Astrocyte (in vitro differentiated cells and primary cell): Measurements from ENCODE around the gene EMC1. TPM values are rescaled to one million over a fixed set of nuclear protein-coding genes. Genes with fewer than 3 reads are reported as not detected.

Experiments
- DNase-seq: peaks from one replicate; pipeline ENCODE4 v3.0.0-alpha.2; 2010; ENCODE audit warnings: low read depth
- FAIRE-seq: peaks from 2 replicates; lab custom pipeline; 2011; peaks lifted over from hg19 to GRCh38; lab: Jason Lieb, UNC
- H2AFZ ChIP-seq: 2 replicates; pipeline ENCODE4 v1.6.0; 2012; ENCODE audit warnings: low read depth, low read length, inconsistent platforms
- H3K27ac ChIP-seq: 2 replicates; pipeline ENCODE4 v1.5.1; 2011; ENCODE audit warnings: low read depth, low read length, inconsistent platforms
- H3K27me3 ChIP-seq: 2 replicates; pipeline ENCODE4 v1.6.0; 2011; ENCODE audit warnings: low read length, inconsistent platforms; ENCODE audit not compliant: insufficient read depth
- H3K36me3 ChIP-seq: 2 replicates; pipeline ENCODE4 v1.5.1; 2011; ENCODE audit warnings: low read length, inconsistent platforms; ENCODE audit not compliant: insufficient read depth
- H3K4me1 ChIP-seq: 2 replicates; pipeline ENCODE4 v1.5.1; 2011; ENCODE audit warnings: low read length, inconsistent platforms; ENCODE audit not compliant: insufficient read depth
- H3K4me2 ChIP-seq: 2 replicates; pipeline ENCODE4 v1.6.0; 2012; ENCODE audit warnings: low read length, inconsistent platforms
- H3K4me3 ChIP-seq: 2 replicates; pipeline ENCODE4 v1.5.1; 2011; ENCODE audit warnings: low read depth, mild to moderate bottlenecking, low read length, inconsistent platforms; ENCODE audit not compliant: insufficient read depth
- H3K79me2 ChIP-seq: 2 replicates; pipeline ENCODE4 v1.6.0; 2012; ENCODE audit warnings: mild to moderate bottlenecking, low read length, inconsistent platforms; ENCODE audit not compliant: insufficient read depth
- H3K9ac ChIP-seq: 2 replicates; pipeline ENCODE4 v1.6.0; 2012; ENCODE audit warnings: mild to moderate bottlenecking, low read length, inconsistent platforms
- H3K9me3 ChIP-seq: 2 replicates; pipeline ENCODE4 v1.5.1; 2012; ENCODE audit warnings: low read depth, mild to moderate bottlenecking, low read length, inconsistent platforms; ENCODE audit not compliant: insufficient read depth
- H4K20me1 ChIP-seq: 2 replicates; pipeline ENCODE4 v1.6.0; 2012; ENCODE audit warnings: low read length, inconsistent platforms; ENCODE audit not compliant: insufficient read depth
- H3K27ac Mint-ChIP-seq: one replicate; pipeline ENCODE4 v1.8.0; 2021; ENCODE audit warnings: mild to moderate bottlenecking, mixed read lengths; ENCODE audit not compliant: unreplicated experiment
- H3K27me3 Mint-ChIP-seq: one replicate; pipeline ENCODE4 v1.8.0; 2021; ENCODE audit warnings: low read depth, mixed read lengths; ENCODE audit not compliant: unreplicated experiment
- H3K36me3 Mint-ChIP-seq: one replicate; pipeline ENCODE4 v1.8.0; 2021; ENCODE audit warnings: low read depth, mixed read lengths; ENCODE audit not compliant: unreplicated experiment
- H3K4me1 Mint-ChIP-seq: one replicate; pipeline ENCODE4 v1.8.0; 2021; ENCODE audit warnings: low read depth, mixed read lengths; ENCODE audit not compliant: unreplicated experiment
- H3K4me3 Mint-ChIP-seq: one replicate; pipeline ENCODE4 v1.8.0; 2021; ENCODE audit warnings: mild to moderate bottlenecking, moderate library complexity, mixed read lengths; ENCODE audit not compliant: unreplicated experiment
- H3K9me3 Mint-ChIP-seq: one replicate; pipeline ENCODE4 v1.8.0; 2021; ENCODE audit warnings: mild to moderate bottlenecking, mixed read lengths; ENCODE audit not compliant: unreplicated experiment
- EZH2 ChIP-seq: IDR thresholded peaks from 2 replicates; pipeline ENCODE4 v1.6.1; 2012; ENCODE audit warnings: mild to moderate bottlenecking, low read length, inconsistent platforms; ENCODE audit not compliant: insufficient read depth
- total RNA-seq: library from RNA; stranded (reverse); gene quantifications from 2 replicates; pipeline ENCODE4 v1.2.1, GENCODE V29; 2021
- TF ChIP-seq, protein P1 (sequence below): IDR thresholded peaks from 2 replicates; pipeline ENCODE4 v1.5.1; 2011; ENCODE audit warnings: low read depth, mild to moderate bottlenecking, inconsistent platforms, low read length, moderate library complexity; ENCODE audit not compliant: insufficient read depth

EMC1 gene
- total RNA-seq, 1 donor from 2014 or later: 89.3 TPM

DNA sequence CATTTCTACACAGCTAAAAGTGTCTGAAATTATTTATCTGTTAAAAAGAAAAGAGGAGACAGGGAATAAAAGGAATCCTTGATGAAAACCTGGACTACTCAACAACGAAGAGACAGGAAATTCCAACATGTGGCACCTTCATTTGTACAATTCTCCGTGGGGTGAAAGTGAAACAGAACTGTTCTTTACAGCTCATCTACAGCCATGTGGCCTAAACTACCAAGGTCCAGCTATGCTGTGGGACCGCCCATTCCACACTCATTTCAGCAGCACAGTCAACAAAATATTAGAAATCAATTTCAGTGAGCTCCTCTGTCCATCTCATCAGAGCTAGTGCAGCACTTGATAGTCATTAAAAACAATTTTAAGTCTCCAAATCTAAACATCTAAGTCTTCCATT is 85.3 kb downstream of the EMC1 start:
- H3K36me3 ChIP-seq: peaks cover 89% of the 10 kb centered on the region
- DNase-seq (no peak), FAIRE-seq (no peak)
- peaks cover 19% of the 10 kb centered on the region for H3K4me1 ChIP-seq
- no peak overlapping the region for H3K4me3 ChIP-seq
- H3K4me2 ChIP-seq: no peak overlapping the region
- H3K27me3 Mint-ChIP-seq: no peaks in the 10 kb centered on the region
- H3K9me3 Mint-ChIP-seq: no peaks in the 10 kb centered on the region
- H3K4me3 Mint-ChIP-seq: no peak overlapping the region
- peak overlapping the region; percentile 72 for H3K27ac Mint-ChIP-seq
- no peaks in the 10 kb centered on the region for H3K9me3 ChIP-seq
- no peak overlapping the region for H3K9ac ChIP-seq
- TF ChIP-seq EZH2: no peak
- TF ChIP-seq, protein P1, sequence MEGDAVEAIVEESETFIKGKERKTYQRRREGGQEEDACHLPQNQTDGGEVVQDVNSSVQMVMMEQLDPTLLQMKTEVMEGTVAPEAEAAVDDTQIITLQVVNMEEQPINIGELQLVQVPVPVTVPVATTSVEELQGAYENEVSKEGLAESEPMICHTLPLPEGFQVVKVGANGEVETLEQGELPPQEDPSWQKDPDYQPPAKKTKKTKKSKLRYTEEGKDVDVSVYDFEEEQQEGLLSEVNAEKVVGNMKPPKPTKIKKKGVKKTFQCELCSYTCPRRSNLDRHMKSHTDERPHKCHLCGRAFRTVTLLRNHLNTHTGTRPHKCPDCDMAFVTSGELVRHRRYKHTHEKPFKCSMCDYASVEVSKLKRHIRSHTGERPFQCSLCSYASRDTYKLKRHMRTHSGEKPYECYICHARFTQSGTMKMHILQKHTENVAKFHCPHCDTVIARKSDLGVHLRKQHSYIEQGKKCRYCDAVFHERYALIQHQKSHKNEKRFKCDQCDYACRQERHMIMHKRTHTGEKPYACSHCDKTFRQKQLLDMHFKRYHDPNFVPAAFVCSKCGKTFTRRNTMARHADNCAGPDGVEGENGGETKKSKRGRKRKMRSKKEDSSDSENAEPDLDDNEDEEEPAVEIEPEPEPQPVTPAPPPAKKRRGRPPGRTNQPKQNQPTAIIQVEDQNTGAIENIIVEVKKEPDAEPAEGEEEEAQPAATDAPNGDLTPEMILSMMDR: no peak
- H3K36me3 Mint-ChIP-seq: peaks cover 42% of the 10 kb centered on the region
- H2AFZ ChIP-seq: no peak overlapping the region
- H3K79me2 ChIP-seq: no peaks in the 10 kb centered on the region
- H4K20me1 ChIP-seq: peaks cover 66% of the 10 kb centered on the region
- no peaks in the 10 kb centered on the region for H3K27me3 ChIP-seq
- no peak overlapping the region for H3K27ac ChIP-seq
- H3K4me1 Mint-ChIP-seq: peaks cover 42% of the 10 kb centered on the region

Other genes with a start within 250 kb of the EMC1 start
- 133 and 153 TPM in 2 replicates for gene UBR4, start 41.3 kb downstream of the EMC1 start, total RNA-seq
- 37.9 and 41.0 TPM in 2 replicates for gene MRTO4, start 281 bp upstream of the EMC1 start, total RNA-seq
- gene AKR7A3, start 37.2 kb upstream of the EMC1 start, total RNA-seq: 0.20 and 0.55 TPM in 2 replicates
- gene AKR7A2, start 60.6 kb upstream of the EMC1 start, total RNA-seq: 30.3 and 33.9 TPM in 2 replicates
- gene SLC66A1, start 60.8 kb upstream of the EMC1 start, total RNA-seq: 17.4 and 21.5 TPM in 2 replicates
- gene CAPZB, start 234.0 kb upstream of the EMC1 start, total RNA-seq: 458 and 459 TPM in 2 replicates